Activated CD4-positive, alpha-beta T cell treated with anti-CD3 and anti-CD28 coated beads for 36 hours (primary cell): Measurements from ENCODE around the gene AMACR. TPM values are rescaled to one million over a fixed set of nuclear protein-coding genes. Genes with fewer than 3 reads are reported as not detected.
"Not testable (repeated sequence)": the region's sequence is repeated elsewhere in the genome, so short reads cannot be mapped to it uniquely, and the experiment has no call there.

ENCODE experiments used
- ATAC-seq: fragments of 200-7000 bp; cut with Tn5 transposase; one replicate; pipeline ENCODE4 v1.10.0; 2021; ENCODE audit warnings: mild to moderate bottlenecking, moderate library complexity
- CTCF ChIA-PET: fragments of 350-600 bp; sonication (Branson Sonifier 250); formaldehyde crosslinking; loops from one replicate; lab custom pipeline; 2021; ENCODE audit warnings: antibody characterized with exemption; lab: Charles Lee
- POLR2A ChIA-PET: fragments of 350-600 bp; sonication (Branson Sonifier 250); formaldehyde crosslinking; loops from one replicate; lab custom pipeline; 2021; ENCODE audit warnings: antibody characterized with exemption, inconsistent platforms; lab: Charles Lee
- DNase-seq: peaks from one replicate; pipeline ENCODE4 v3.0.0-alpha.2; 2020
- H3K27ac Mint-ChIP-seq: one replicate; pipeline ENCODE4 v1.8.0; 2021; ENCODE audit warnings: mixed read lengths
- H3K27me3 Mint-ChIP-seq: one replicate; pipeline ENCODE4 v1.8.0; 2021; ENCODE audit warnings: mixed read lengths
- H3K36me3 Mint-ChIP-seq: one replicate; pipeline ENCODE4 v1.8.0; 2021; ENCODE audit warnings: low read depth, mixed read lengths
- H3K4me1 Mint-ChIP-seq: one replicate; pipeline ENCODE4 v1.8.0; 2021; ENCODE audit warnings: mixed read lengths
- H3K4me3 Mint-ChIP-seq: one replicate; pipeline ENCODE4 v1.8.0; 2021; ENCODE audit warnings: mild to moderate bottlenecking, moderate library complexity, mixed read lengths
- H3K9me3 Mint-ChIP-seq: one replicate; pipeline ENCODE4 v1.8.0; 2021; ENCODE audit warnings: low read depth, mixed read lengths
- intact Hi-C, 2 experiments: fragments of 100-400 bp; cut with DNase I in 1 of 2; cut with micrococcal nuclease in 1 of 2; formaldehyde crosslinking; loops; one replicate each; pipeline versions ENCODE4 v1.14.2 to v1.15.1; 2022 to 2024; cut with DNase I, micrococcal nuclease
- total RNA-seq, 2 experiments: library from RNA; stranded (reverse); gene quantifications; one replicate each; pipeline ENCODE4 v1.2.3, GENCODE V29; 2021

The AMACR gene
- total RNA-seq, 2 experiments from 2014 or later, result 3.3 to 6.0 TPM

DNA sequence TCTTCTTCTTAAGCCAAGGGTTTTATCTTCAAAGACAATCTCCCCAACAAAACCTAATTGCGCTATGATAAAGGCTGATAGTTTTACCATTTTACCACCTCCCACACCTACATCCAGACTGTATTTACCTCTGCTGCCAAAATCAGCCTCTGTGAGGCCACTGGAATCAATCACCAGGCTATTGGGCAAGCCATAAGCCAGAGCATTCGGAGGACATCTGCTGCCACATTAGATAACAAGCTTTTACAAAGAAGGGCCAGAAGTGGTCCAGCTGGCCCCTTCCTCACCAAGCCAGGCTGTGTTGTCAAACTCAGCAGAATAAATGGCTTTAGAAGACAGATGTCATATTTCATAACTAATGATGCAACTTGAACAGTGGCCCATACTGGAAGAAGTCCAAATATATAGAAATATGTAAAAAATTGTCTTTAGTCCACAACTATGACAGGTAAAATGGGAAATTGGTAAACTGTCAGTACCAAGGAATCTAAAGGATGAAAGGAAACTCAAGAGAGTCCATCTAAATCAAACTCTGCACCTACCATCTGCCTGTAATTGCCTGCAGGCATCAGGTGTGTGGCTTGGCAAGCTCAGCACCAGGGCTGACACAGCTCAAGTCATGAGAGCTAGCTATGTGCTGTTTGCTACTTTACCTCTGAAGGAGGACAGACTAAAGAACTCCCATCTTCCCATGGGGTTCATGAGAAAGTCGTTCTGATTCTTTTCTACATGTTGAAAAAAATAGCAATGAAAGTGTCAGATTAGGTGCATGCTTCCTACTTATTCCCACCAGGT is 39.4 kb downstream of the AMACR start:
- H3K9me3 Mint-ChIP-seq, result no peaks in the 10 kb centered on the region
- ChIA-PET CTCF (interaction anchor here (0.7 to 2.7 kb wide), 5 partner anchors 13 to 1559 kb away, joined by 3 to 7 read pairs (median 6); no protein-coding TSS in a partner anchor), POLR2A (interaction anchor here (0.5 kb wide), 1 partner anchor 499 kb away, joined by 4 read pairs; no protein-coding TSS in a partner anchor)
- H3K4me1 Mint-ChIP-seq, result peaks cover 14% of the 10 kb centered on the region
- no peaks in the 10 kb centered on the region for H3K27me3 Mint-ChIP-seq
- no peaks in the 10 kb centered on the region for H3K36me3 Mint-ChIP-seq
- no peak for DNase-seq
- H3K4me3 Mint-ChIP-seq, result no peak overlapping the region
- intact Hi-C loops, result loop anchor here in 1 of 2 experiments (1.0 kb wide), 1 partner anchor 532 kb away; no protein-coding TSS in a partner anchor
- H3K27ac Mint-ChIP-seq, result no peak overlapping the region
- no peak for ATAC-seq

DNA sequence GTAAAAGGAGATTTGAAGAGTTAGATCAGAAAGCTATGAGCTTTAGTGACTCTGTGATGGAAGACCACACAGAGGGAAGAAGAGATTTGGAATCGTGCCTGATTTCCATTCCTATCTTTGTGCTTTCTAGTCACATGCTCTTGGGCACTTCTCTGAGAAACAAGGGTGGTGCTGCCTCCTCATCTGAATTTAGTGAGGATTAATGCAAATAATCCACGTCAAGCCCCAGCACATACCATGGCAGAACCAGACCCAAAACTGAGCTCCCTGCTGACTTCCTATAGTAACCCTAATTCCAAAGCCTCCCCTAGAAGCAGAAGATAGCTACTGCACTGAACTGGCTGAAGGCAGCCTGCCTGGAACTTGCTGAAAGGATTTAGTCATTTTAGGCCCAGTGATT is 41.0 kb downstream of the AMACR start:
- H3K27ac Mint-ChIP-seq, result no peak overlapping the region
- no peaks in the 10 kb centered on the region for H3K27me3 Mint-ChIP-seq
- H3K9me3 Mint-ChIP-seq, result no peaks in the 10 kb centered on the region
- ATAC-seq (no peak), DNase-seq (no peak)
- POLR2A ChIA-PET, result interaction anchor here (0.6 kb wide), 1 partner anchor 1106 kb away, joined by 4 read pairs; no protein-coding TSS in a partner anchor
- peaks cover 7% of the 10 kb centered on the region for H3K4me1 Mint-ChIP-seq
- no peaks in the 10 kb centered on the region for H3K36me3 Mint-ChIP-seq
- intact Hi-C loops, result no loop called here
- H3K4me3 Mint-ChIP-seq, result no peak overlapping the region
- CTCF ChIA-PET, result interaction anchor here (0.7 kb wide), 3 partner anchors 10 to 317 kb away, joined by 3 to 4 read pairs (median 3); no protein-coding TSS in a partner anchor

DNA sequence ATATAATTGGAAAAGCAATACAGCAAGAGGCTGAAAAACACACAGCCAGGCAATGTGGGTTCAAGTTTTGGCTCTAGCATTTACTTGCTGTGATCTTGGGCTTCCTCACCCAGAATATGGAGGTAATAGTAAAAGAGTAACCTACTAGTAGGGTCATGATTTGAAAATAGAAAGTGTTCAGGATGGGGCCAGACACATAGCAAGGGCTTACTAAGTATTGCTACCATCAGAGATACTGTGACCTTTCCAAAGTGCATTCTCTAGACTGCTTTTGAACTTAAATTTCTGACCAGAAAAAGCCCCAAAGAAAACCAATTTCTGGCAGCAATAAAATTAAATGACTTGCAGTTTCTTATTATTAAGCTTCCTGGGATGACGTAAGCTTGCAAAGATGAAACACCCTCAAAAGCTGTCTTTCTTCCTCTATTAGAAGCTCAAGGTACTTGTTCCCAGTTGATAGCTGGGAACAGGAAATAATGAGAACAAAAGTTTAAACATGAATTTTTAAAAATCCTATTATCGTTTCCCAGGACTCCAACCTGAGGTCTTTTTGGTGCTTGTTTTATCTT is 43.6 kb downstream of the AMACR start:
- intact Hi-C loops, result no loop called here
- no peak overlapping the region for H3K4me3 Mint-ChIP-seq
- ChIA-PET CTCF (no interaction called here), POLR2A (no interaction called here)
- peak; percentile 76 for ATAC-seq
- H3K9me3 Mint-ChIP-seq, result no peaks in the 10 kb centered on the region
- peaks cover 7% of the 10 kb centered on the region for H3K4me1 Mint-ChIP-seq
- no peak for DNase-seq
- H3K36me3 Mint-ChIP-seq, result no peaks in the 10 kb centered on the region
- H3K27me3 Mint-ChIP-seq, result peaks cover 7% of the 10 kb centered on the region
- H3K27ac Mint-ChIP-seq, result no peak overlapping the region

DNA sequence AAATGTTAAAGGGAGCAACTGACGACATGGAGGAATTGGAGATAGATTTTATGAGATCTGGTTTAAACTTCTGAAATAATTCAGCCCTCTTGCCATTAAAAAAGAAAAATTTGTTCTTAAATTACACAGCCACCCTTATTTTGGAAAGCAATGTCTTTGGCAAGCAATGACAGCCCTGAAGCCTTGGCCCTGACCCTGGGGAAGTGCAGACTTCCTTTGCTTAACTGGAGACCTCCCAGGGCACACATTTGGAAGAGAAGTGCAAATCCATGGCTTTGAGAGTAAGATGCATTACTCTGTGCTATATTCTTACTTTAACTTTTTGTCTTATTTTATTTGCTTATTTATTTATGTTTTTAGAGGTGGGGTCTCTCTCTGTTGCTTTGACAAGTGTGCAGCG is 49.7 kb downstream of the AMACR start:
- no peak for ATAC-seq
- Mint-ChIP-seq H3K27me3 (peaks cover 9% of the 10 kb centered on the region), H3K4me3 (no peak overlapping the region), H3K27ac (no peak overlapping the region), H3K9me3 (peaks cover 5% of the 10 kb centered on the region), H3K36me3 (no peaks in the 10 kb centered on the region), H3K4me1 (no peaks in the 10 kb centered on the region)
- intact Hi-C loops, result no loop called here
- POLR2A ChIA-PET, result no interaction called here
- CTCF ChIA-PET, result no interaction called here
- DNase-seq, result no peak

DNA sequence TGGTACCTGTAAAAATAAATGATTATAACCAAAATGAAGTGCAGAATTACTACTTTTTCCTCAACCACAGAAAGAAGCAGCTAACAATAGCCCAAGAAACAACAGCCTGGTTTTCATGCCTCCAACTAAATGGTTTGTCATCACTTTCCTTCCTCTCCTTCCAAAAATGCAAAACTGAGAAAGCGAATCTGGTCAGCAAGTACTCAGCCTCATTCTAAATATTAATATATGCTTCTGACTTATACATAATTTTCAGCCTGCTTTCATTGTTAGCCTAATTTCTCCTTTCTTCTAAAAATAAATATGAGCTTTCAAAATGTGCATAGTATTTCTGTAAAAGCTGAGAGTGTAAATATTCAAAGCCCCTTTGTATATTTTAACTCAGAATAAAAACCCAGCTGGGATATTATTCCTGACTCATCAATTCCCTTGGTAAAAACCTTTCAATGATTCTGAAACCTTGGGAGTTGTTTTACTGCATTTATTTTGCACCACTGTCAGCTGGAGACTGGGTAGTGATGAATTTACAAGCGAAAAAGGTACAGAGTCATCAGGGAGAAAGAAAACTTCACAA is 50.2 kb downstream of the AMACR start:
- H3K9me3 Mint-ChIP-seq, result peaks cover 5% of the 10 kb centered on the region
- CTCF ChIA-PET, result interaction anchor here (0.6 kb wide), 1 partner anchor 163 kb away, joined by 3 read pairs; no protein-coding TSS in a partner anchor

DNA sequence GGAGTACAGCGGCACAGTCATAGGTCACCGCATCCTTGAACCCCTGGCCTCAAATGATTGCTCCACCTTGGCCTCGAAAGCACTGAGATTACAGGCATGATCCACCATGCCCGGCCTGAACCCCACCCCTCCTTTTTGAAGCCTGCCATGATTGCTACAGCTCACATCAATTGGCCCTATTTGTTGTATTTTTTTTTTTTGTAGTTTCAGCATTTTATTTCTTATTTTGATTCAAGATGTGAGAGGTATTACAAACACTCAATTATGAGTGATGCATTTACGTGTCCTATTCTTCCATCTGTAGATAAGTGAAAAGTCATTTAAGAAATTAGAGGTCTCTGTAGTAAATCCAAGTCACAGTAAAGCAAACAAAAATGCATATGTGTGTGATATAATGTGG is 55.7 kb downstream of the AMACR start:
- H3K4me1 Mint-ChIP-seq, H3K4me3 Mint-ChIP-seq, H3K27me3 Mint-ChIP-seq, H3K9me3 Mint-ChIP-seq, DNase-seq, ATAC-seq, H3K36me3 Mint-ChIP-seq, intact Hi-C loops, H3K27ac Mint-ChIP-seq, CTCF ChIA-PET: not testable (repeated sequence)
- POLR2A ChIA-PET, result interaction anchor here (0.7 kb wide), 1 partner anchor 17 kb away, joined by 3 read pairs; no protein-coding TSS in a partner anchor

More for the DNA sequence above, 50.2 kb downstream of the AMACR start:
- no peak overlapping the region for H3K4me3 Mint-ChIP-seq
- H3K4me1 Mint-ChIP-seq, result no peaks in the 10 kb centered on the region
- no peak for ATAC-seq
- POLR2A ChIA-PET, result no interaction called here
- no peaks in the 10 kb centered on the region for H3K36me3 Mint-ChIP-seq
- H3K27ac Mint-ChIP-seq, result no peak overlapping the region
- DNase-seq, result no peak
- peaks cover 9% of the 10 kb centered on the region for H3K27me3 Mint-ChIP-seq
- intact Hi-C loops, result no loop called here

DNA sequence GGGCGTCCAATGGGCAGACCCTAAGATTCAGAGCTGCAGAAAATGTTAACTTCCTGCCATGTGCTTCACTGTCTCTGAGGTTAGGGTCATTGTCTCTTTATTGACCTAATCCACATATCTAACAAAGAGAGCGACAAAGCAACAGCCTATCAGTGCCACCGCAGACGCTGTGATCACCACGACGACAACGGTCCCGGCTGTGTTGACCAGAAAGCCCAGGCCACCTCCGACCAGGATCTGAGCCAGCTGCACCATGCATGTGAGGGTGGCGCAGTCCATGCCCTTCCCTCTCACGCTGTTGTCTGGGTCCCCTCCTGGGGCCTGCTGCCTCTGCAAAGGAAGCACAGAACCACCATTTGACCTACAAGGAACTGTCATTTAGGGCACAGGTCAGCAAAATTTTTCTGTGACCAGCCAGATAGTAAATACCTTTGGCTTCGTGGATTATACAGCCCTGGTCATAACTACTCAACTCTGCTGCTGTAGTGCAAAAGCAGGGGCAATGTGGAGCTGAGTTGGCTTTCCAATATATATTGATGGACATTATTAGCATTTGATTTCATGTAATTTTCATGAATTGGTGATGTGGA is 63.2 kb downstream of the AMACR start:
- CTCF ChIA-PET, result interaction anchor here (0.5 to 3.2 kb wide), 4 partner anchors 9 to 498 kb away, joined by 3 to 15 read pairs (median 3); partner anchors contain the start of gene RXFP3
- ATAC-seq (no peak), DNase-seq (no peak)
- POLR2A ChIA-PET, result no interaction called here
- H3K4me3 Mint-ChIP-seq, result no peak overlapping the region
- no peaks in the 10 kb centered on the region for H3K4me1 Mint-ChIP-seq
- H3K27ac Mint-ChIP-seq, result no peak overlapping the region
- intact Hi-C loops, result no loop called here
- H3K27me3 Mint-ChIP-seq, result peaks cover 21% of the 10 kb centered on the region
- no peaks in the 10 kb centered on the region for H3K9me3 Mint-ChIP-seq
- no peaks in the 10 kb centered on the region for H3K36me3 Mint-ChIP-seq

DNA sequence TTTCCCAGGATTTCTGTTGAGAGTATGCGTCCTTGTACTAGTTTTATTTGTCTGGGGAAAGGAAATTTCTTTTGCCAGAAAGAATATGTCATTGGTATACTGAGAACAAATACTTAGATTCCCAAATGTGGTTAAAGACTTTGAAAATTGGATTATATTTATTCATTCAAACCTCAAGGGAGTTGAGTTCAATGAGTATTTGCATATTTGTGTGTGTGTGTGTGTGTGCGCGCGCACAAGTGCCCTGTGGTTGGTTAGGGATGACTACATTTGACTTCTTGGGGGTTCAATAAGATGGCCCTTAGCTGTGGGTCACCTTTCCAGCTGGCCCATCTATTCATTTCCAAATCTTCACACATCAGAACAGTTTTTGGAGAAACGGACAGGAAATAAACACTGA is 66.8 kb downstream of the AMACR start:
- Mint-ChIP-seq H3K4me3 (no peak overlapping the region), H3K9me3 (no peaks in the 10 kb centered on the region), H3K27ac (no peak overlapping the region), H3K36me3 (no peaks in the 10 kb centered on the region), H3K4me1 (no peaks in the 10 kb centered on the region), H3K27me3 (peaks cover 41% of the 10 kb centered on the region)
- ChIA-PET POLR2A (no interaction called here), CTCF (interaction anchor here (0.7 kb wide), 1 partner anchor 92 kb away, joined by 3 read pairs; no protein-coding TSS in a partner anchor)
- ATAC-seq, result no peak
- intact Hi-C loops, result no loop called here
- no peak for DNase-seq

DNA sequence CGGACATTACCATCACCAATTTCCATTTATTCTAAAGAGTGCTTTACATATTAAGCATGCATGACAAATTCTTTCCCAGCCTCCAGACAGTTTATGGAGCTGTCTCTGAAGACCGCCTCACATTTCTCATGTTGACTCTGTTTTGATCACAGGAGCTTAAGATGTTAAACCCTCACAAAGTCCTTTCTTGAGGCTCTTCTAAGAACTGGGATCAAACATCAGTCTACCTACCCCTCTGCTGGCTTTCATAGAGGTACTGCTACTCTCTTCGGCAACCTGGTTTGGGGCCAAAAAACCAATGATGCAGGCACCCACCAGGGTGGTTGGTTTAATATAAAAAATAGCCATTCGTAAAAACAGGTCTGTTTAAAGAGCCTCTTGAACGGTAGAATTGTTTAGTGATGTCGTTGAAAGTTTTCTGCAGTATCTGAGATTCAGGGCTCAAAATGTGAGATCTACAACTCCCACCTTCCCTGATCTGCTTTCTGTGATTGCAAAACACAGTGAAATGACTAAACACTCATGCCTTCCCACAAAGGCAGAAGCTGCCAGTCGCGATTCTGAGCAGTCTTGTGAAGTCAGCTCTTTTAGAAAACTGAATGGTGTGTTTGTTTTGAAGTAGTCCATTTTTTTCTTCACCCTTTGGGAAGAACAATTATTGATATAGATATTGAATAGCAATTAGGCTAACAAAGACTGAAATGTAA is 68.1 kb downstream of the AMACR start:
- ChIA-PET POLR2A (no interaction called here), CTCF (interaction anchor here (0.6 to 1.1 kb wide), 3 partner anchors 28 to 40 kb away, joined by 3 to 7 read pairs (median 3); no protein-coding TSS in a partner anchor)
- Mint-ChIP-seq H3K36me3 (no peaks in the 10 kb centered on the region), H3K4me1 (no peaks in the 10 kb centered on the region), H3K27ac (no peak overlapping the region), H3K4me3 (no peak overlapping the region), H3K9me3 (no peaks in the 10 kb centered on the region), H3K27me3 (peaks cover 46% of the 10 kb centered on the region)
- no peak for ATAC-seq
- DNase-seq, result no peak
- intact Hi-C loops, result loop anchor here in 1 of 2 experiments (10.0 kb wide), 1 partner anchor 1225 kb away; the partner anchor contains the start of gene NPR3

DNA sequence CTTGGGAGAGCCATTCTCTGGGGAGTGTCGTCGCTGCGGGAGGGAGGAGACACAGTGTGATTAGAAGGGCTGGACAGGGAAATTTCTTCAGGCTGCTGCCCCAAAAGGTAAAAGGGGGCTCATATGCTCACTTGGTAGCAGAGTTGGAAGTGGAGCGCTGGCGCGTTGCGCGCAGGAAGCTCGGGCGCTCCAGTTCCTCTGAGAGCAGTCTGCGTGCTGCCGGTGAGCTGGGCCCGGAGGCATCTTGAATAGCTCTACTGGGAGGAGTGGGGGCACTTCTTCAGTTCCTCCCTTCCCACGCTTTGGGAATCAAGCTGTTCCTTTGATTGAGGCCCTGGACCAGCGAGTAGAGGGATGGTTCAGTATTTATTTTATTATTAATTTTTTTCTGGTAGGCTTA is 69.0 kb downstream of the AMACR start:
- DNase-seq, result no peak
- ChIA-PET CTCF (interaction anchor here (1.1 kb wide), 1 partner anchor 31 kb away, joined by 3 read pairs; no protein-coding TSS in a partner anchor), POLR2A (no interaction called here)
- no peaks in the 10 kb centered on the region for H3K36me3 Mint-ChIP-seq
- no peaks in the 10 kb centered on the region for H3K9me3 Mint-ChIP-seq
- peaks cover 46% of the 10 kb centered on the region for H3K27me3 Mint-ChIP-seq
- no peaks in the 10 kb centered on the region for H3K4me1 Mint-ChIP-seq
- intact Hi-C loops, result loop anchor here in 1 of 2 experiments (10.0 kb wide), 1 partner anchor 1224 kb away; the partner anchor contains the start of gene NPR3
- H3K27ac Mint-ChIP-seq, result no peak overlapping the region
- no peak for ATAC-seq
- no peak overlapping the region for H3K4me3 Mint-ChIP-seq
